HUDEP-2 (cell line): ENCODE data around the gene C11orf21.

Source experiments
- DNase-seq, 76 experiments: peaks; one replicate each; lab custom pipeline; 2025; ENCODE audit not compliant: unreplicated experiment in 76 of 76; lab: John Stamatoyannopoulos, UW

Gene C11orf21

GRCh38 chr11:2309251-2310072, 7.7 kb upstream of the C11orf21 start:
- DNase-seq = peak in 1 of 76 experiments; percentile 26

- DNase-seq = no peak
Measured at GRCh38 chr11:2308713-2309112, 7.0 kb upstream of the C11orf21 start.

GRCh38 chr11:2307501-2308331, 6.0 kb upstream of the C11orf21 start:
- DNase-seq = no peak

GRCh38 chr11:2306877-2307500, 5.3 kb upstream of the C11orf21 start:
- DNase-seq = peak in 1 of 76 experiments; percentile 36

GRCh38 chr11:2306452-2306823, 4.7 kb upstream of the C11orf21 start:
- DNase-seq = no peak

GRCh38 chr11:2305788-2306451, 4.2 kb upstream of the C11orf21 start:
- no peak for DNase-seq

GRCh38 chr11:2305140-2305778, 3.5 kb upstream of the C11orf21 start:
- DNase-seq = peak in 66 of 76 experiments; percentile 11 to 89 (median 70)

GRCh38 chr11:2304506-2305139, 2.9 kb upstream of the C11orf21 start:
- peak in 13 of 76 experiments; percentile 24 to 55 (median 39) for DNase-seq

- peak in 74 of 76 experiments; percentile 40 to 91 (median 71) for DNase-seq
Measured at GRCh38 chr11:2303627-2304505, 2.1 kb upstream of the C11orf21 start.

- DNase-seq = peak in 72 of 76 experiments; percentile 31 to 84 (median 70)
Measured at GRCh38 chr11:2302896-2303626, 1.3 kb upstream of the C11orf21 start.

GRCh38 chr11:2302306-2302895, 683 bp upstream of the C11orf21 start:
- peak in 37 of 76 experiments; percentile 39 to 81 (median 68) for DNase-seq

GRCh38 chr11:2300936-2301630, 635 bp downstream of the C11orf21 start:
- peak in 3 of 76 experiments; percentile 25 to 32 (median 27) for DNase-seq

- DNase-seq = peak in 2 of 76 experiments; percentile 39 to 49
Measured at GRCh38 chr11:2300290-2300935, 1.3 kb downstream of the C11orf21 start.

GRCh38 chr11:2299773-2300172, 1.9 kb downstream of the C11orf21 start:
- no peak for DNase-seq

- DNase-seq = peak in 1 of 76 experiments; percentile 22
Measured at GRCh38 chr11:2298795-2299761, 2.6 kb downstream of the C11orf21 start.
